NT2/D1 (cell line): ENCODE results near the gene CCL22.

Source experiments
- DNase-seq: peaks from one replicate; pipeline ENCODE4 v3.0.0-alpha.2; 2011; ENCODE audit warnings: low read depth, low spot score
- H3K27me3 ChIP-seq: 2 replicates; pipeline ENCODE4 v1.6.0; 2011; ENCODE audit warnings: mild to moderate bottlenecking; ENCODE audit not compliant: insufficient read length, insufficient read depth
- H3K36me3 ChIP-seq: 2 replicates; pipeline ENCODE4 v1.6.1; 2011; ENCODE audit warnings: mild to moderate bottlenecking, low read length, mixed read lengths; ENCODE audit not compliant: insufficient read depth, insufficient read length
- H3K4me1 ChIP-seq: 2 replicates; pipeline ENCODE4 v1.5.1; 2011; ENCODE audit not compliant: insufficient read depth, insufficient read length
- H3K4me3 ChIP-seq: 2 replicates; pipeline ENCODE4 v1.5.1; 2011; ENCODE audit warnings: low read depth; ENCODE audit not compliant: insufficient read length
- H3K9ac ChIP-seq: 2 replicates; pipeline ENCODE4 v1.6.0; 2011; ENCODE audit warnings: low read depth; ENCODE audit not compliant: insufficient read length
- H3K9me3 ChIP-seq: 2 replicates; pipeline ENCODE4 v1.5.1; 2011; ENCODE audit warnings: mild to moderate bottlenecking, low read length; ENCODE audit not compliant: insufficient read depth
- SUZ12 ChIP-seq: IDR thresholded peaks from 2 replicates; pipeline ENCODE4 v1.6.1; 2011; ENCODE audit not compliant: insufficient read length, insufficient read depth; ENCODE audit errors: extremely low read depth
- YY1 ChIP-seq: IDR thresholded peaks from 2 replicates; pipeline ENCODE4 v1.6.1; 2011; ENCODE audit not compliant: insufficient read length, insufficient read depth
- ZNF274 ChIP-seq: IDR thresholded peaks from 2 replicates; pipeline ENCODE4 v1.6.1; 2011; ENCODE audit warnings: mild to moderate bottlenecking, low read depth, low read length

CCL22 gene

GRCh38 chr16:57413301-57413730, 54.7 kb downstream of the CCL22 start:
- Histone ChIP-seq H3K36me3 (no peaks in the 10 kb centered on the region), H3K4me3 (no peak overlapping the region), H3K9ac (no peak overlapping the region), H3K4me1 (peaks cover 23% of the 10 kb centered on the region), H3K9me3 (no peaks in the 10 kb centered on the region), H3K27me3 (peaks cover 2% of the 10 kb centered on the region)
- TF ChIP-seq ZNF274, result no peak
- no peak for TF ChIP-seq SUZ12
- no peak for TF ChIP-seq YY1
- DNase-seq, result no peak

GRCh38 chr16:57413733-57414132, 55.1 kb downstream of the CCL22 start:
- peaks cover 23% of the 10 kb centered on the region for H3K4me1 ChIP-seq
- peaks cover 2% of the 10 kb centered on the region for H3K27me3 ChIP-seq
- H3K9ac ChIP-seq, result no peak overlapping the region
- no peak for TF ChIP-seq YY1
- no peak for TF ChIP-seq SUZ12
- TF ChIP-seq ZNF274, result no peak
- no peaks in the 10 kb centered on the region for H3K9me3 ChIP-seq
- no peak overlapping the region for H3K4me3 ChIP-seq
- DNase-seq, result no peak
- no peaks in the 10 kb centered on the region for H3K36me3 ChIP-seq
